B cell (primary cell): Measurements from ENCODE around the gene KMT2C.
"Not testable (repeated sequence)": the region's sequence is repeated elsewhere in the genome, so short reads cannot be mapped to it uniquely, and the experiment has no call there.

Source experiments
- CTCF ChIP-seq: fragments of 200-600 bp; IDR thresholded peaks from one replicate; pipeline ENCODE4 v1.8.0; 2022; ENCODE audit warnings: antibody characterized with exemption, mild to moderate bottlenecking
- EZH2 ChIP-seq: IDR thresholded peaks from 2 replicates; pipeline ENCODE4 v1.6.1; 2012; ENCODE audit warnings: borderline replicate concordance, low read depth, mild to moderate bottlenecking, moderate library complexity, low read length; ENCODE audit not compliant: insufficient read depth, poor library complexity, severe bottlenecking

- TF ChIP-seq CTCF, EZH2: not testable (repeated sequence)
Measured at GRCh38 chr7:152386136-152386764, 49.6 kb downstream of the KMT2C start.
